CD4-positive, alpha-beta T cell (primary cell): Measurements from ENCODE around the gene RIC8B. TPM values are rescaled to one million over a fixed set of nuclear protein-coding genes. Genes with fewer than 3 reads are reported as not detected.

Source experiments
- ATAC-seq: fragments of 200-7000 bp; cut with Tn5 transposase; one replicate; pipeline ENCODE4 v1.10.0; 2022; ENCODE audit warnings: mild to moderate bottlenecking; ENCODE audit not compliant: poor library complexity
- CTCF ChIA-PET: fragments of 350-600 bp; sonication (Branson Sonifier 250); formaldehyde crosslinking; loops from one replicate; lab custom pipeline; 2021; ENCODE audit warnings: antibody characterized with exemption, inconsistent platforms; lab: Charles Lee
- POLR2A ChIA-PET: fragments of 350-600 bp; sonication (Branson Sonifier 250); formaldehyde crosslinking; loops from one replicate; lab custom pipeline; 2021; ENCODE audit warnings: antibody characterized with exemption, inconsistent platforms; lab: Charles Lee
- DNase-seq, 14 experiments: peaks; one replicate each; pipeline ENCODE4 v3.0.0-alpha.2; 2013 to 2020; ENCODE audit warnings: mixed read lengths in 2 of 14
- H3K27ac ChIP-seq, 2 donors: one replicate each; pipeline versions ENCODE4 v1.5.1 to v1.7.0; 2013; ENCODE audit warnings: low read length in 2 of 2, low read depth in 1 of 2, mild to moderate bottlenecking in 1 of 2
- H3K27me3 ChIP-seq, 2 experiments: 1 replicate in 1 of 2; 2 replicates in 1 of 2; pipeline versions ENCODE4 v1.6.1 to v1.7.0; 2013; ENCODE audit warnings: low read length in 2 of 2, control low read depth in 1 of 2, mild to moderate bottlenecking in 1 of 2, moderate library complexity in 1 of 2; ENCODE audit not compliant: insufficient read depth in 2 of 2, control insufficient read depth in 1 of 2
- H3K36me3 ChIP-seq: one replicate; pipeline ENCODE4 v1.6.1; 2013; ENCODE audit warnings: low read length, control low read depth; ENCODE audit not compliant: insufficient read depth
- H3K4me1 ChIP-seq: one replicate; pipeline ENCODE4 v1.6.1; 2013; ENCODE audit warnings: low read length, control low read depth; ENCODE audit not compliant: insufficient read depth
- H3K4me3 ChIP-seq: one replicate; pipeline ENCODE4 v1.5.1; 2013; ENCODE audit warnings: mild to moderate bottlenecking, low read length, moderate library complexity
- H3K9me3 ChIP-seq, 2 experiments: 1 replicate in 1 of 2; 2 replicates in 1 of 2; pipeline versions ENCODE4 v1.6.1 to v1.7.0; 2013; ENCODE audit warnings: low read length in 2 of 2, mild to moderate bottlenecking in 2 of 2, control low read depth in 1 of 2, moderate library complexity in 1 of 2; ENCODE audit not compliant: control insufficient read depth in 1 of 2, insufficient read depth in 1 of 2
- H3K27ac Mint-ChIP-seq: one replicate; pipeline ENCODE4 v1.8.0; 2020; ENCODE audit warnings: mixed read lengths
- H3K27me3 Mint-ChIP-seq: one replicate; pipeline ENCODE4 v1.8.0; 2021; ENCODE audit warnings: mixed read lengths
- H3K36me3 Mint-ChIP-seq: one replicate; pipeline ENCODE4 v1.8.0; 2021; ENCODE audit warnings: low read depth, mixed read lengths
- H3K4me1 Mint-ChIP-seq: one replicate; pipeline ENCODE4 v1.8.0; 2021; ENCODE audit warnings: low read depth, mixed read lengths
- H3K4me3 Mint-ChIP-seq: one replicate; pipeline ENCODE4 v1.8.0; 2020; ENCODE audit warnings: mild to moderate bottlenecking, mixed read lengths
- H3K9me3 Mint-ChIP-seq: one replicate; pipeline ENCODE4 v1.8.0; 2020; ENCODE audit warnings: mixed read lengths
- intact Hi-C, 2 experiments: fragments of 100-400 bp; cut with DNase I in 1 of 2; cut with micrococcal nuclease in 1 of 2; formaldehyde crosslinking; loops; one replicate each; pipeline versions ENCODE4 v1.15.1 to v1.9.0; 2023 to 2025; cut with DNase I, micrococcal nuclease
- total RNA-seq, 174 experiments: library from RNA in 2 of 174; stranded (reverse) in 2 of 174; gene quantifications; one replicate each; pipeline ENCODE4 v1.2.3 and lab custom pipeline; 2021 to 2026
- TF ChIP-seq, protein P1 (sequence below): fragments of 200-600 bp; IDR thresholded peaks from one replicate; pipeline ENCODE4 v1.8.0; 2022; ENCODE audit warnings: antibody characterized with exemption, mild to moderate bottlenecking

Gene RIC8B
- total RNA-seq, 2 experiments from 2014 or later: 5.5 to 9.0 TPM

DNA sequence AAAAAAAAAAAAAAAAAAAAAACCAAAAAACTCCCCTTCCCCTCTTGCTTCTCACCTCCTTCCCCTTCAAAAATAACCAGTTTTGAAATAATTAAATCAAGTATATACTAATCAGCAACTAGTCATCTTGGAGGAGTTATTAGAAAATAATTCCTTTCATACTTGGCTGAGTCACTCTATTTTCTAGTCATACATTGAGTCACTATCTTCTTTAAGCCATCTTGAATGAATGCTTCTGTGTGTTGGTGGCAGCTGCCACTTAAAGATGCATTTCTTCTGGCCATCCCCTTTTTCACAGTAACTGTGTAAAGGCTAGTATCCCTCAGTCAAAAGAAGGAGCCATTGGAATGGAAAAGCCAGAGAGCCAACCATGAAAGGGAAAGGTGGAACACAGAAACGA, 97.0 kb downstream of the RIC8B start:
- intact Hi-C loops: no loop called here
- Histone ChIP-seq H3K4me1 (no peaks in the 10 kb centered on the region), H3K27ac (no peak overlapping the region), H3K4me3 (no peak overlapping the region), H3K36me3 (peaks cover 19% of the 10 kb centered on the region), H3K9me3 (no peaks in the 10 kb centered on the region), H3K27me3 (no peaks in the 10 kb centered on the region)
- POLR2A ChIA-PET: no interaction called here
- Mint-ChIP-seq H3K9me3 (no peaks in the 10 kb centered on the region), H3K4me3 (no peak overlapping the region), H3K36me3 (peaks cover 65% of the 10 kb centered on the region), H3K27me3 (no peaks in the 10 kb centered on the region), H3K27ac (no peak overlapping the region), H3K4me1 (no peaks in the 10 kb centered on the region)
- ATAC-seq (no peak), DNase-seq (no peak)
- TF ChIP-seq, protein P1, sequence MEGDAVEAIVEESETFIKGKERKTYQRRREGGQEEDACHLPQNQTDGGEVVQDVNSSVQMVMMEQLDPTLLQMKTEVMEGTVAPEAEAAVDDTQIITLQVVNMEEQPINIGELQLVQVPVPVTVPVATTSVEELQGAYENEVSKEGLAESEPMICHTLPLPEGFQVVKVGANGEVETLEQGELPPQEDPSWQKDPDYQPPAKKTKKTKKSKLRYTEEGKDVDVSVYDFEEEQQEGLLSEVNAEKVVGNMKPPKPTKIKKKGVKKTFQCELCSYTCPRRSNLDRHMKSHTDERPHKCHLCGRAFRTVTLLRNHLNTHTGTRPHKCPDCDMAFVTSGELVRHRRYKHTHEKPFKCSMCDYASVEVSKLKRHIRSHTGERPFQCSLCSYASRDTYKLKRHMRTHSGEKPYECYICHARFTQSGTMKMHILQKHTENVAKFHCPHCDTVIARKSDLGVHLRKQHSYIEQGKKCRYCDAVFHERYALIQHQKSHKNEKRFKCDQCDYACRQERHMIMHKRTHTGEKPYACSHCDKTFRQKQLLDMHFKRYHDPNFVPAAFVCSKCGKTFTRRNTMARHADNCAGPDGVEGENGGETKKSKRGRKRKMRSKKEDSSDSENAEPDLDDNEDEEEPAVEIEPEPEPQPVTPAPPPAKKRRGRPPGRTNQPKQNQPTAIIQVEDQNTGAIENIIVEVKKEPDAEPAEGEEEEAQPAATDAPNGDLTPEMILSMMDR: no peak
- CTCF ChIA-PET: no interaction called here

DNA sequence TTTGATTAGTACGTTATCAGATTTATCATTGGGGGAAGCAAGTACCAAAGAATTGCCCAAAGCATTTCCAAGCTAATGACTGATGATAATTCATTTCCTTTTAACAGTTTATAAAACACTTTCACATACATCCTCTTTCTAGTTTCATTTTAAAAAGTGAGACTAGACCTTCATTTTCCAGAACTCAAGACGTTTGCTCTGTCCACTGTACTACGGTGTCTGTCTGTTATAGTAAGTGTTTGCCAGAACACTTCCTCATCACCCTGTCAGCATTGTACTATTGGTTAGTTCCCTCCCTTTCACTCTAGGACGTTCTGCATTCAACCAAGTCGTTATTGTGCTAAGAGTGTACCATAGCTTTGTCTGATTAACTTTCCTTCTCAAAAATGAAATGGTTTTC, 99.5 kb downstream of the RIC8B start:
- no peaks in the 10 kb centered on the region for H3K4me1 ChIP-seq
- no peaks in the 10 kb centered on the region for H3K4me1 Mint-ChIP-seq
- ATAC-seq: no peak
- H3K27me3 Mint-ChIP-seq: no peaks in the 10 kb centered on the region
- ChIA-PET CTCF (interaction anchor here (0.6 kb wide), 1 partner anchor 8 kb away, joined by 3 read pairs; no protein-coding TSS in a partner anchor), POLR2A (no interaction called here)
- no peak overlapping the region for H3K4me3 Mint-ChIP-seq
- peaks cover 19% of the 10 kb centered on the region for H3K36me3 ChIP-seq
- H3K9me3 Mint-ChIP-seq: no peaks in the 10 kb centered on the region
- no peak overlapping the region for H3K27ac ChIP-seq
- TF ChIP-seq, protein P1: no peak
- no peak for DNase-seq
- intact Hi-C loops: loop anchor here in 1 of 2 experiments (2.0 kb wide), 1 partner anchor 19 kb away; no protein-coding TSS in a partner anchor
- no peak overlapping the region for H3K27ac Mint-ChIP-seq
- H3K27me3 ChIP-seq: no peaks in the 10 kb centered on the region
- no peaks in the 10 kb centered on the region for H3K9me3 ChIP-seq
- no peak overlapping the region for H3K4me3 ChIP-seq
- H3K36me3 Mint-ChIP-seq: peaks cover 63% of the 10 kb centered on the region

DNA sequence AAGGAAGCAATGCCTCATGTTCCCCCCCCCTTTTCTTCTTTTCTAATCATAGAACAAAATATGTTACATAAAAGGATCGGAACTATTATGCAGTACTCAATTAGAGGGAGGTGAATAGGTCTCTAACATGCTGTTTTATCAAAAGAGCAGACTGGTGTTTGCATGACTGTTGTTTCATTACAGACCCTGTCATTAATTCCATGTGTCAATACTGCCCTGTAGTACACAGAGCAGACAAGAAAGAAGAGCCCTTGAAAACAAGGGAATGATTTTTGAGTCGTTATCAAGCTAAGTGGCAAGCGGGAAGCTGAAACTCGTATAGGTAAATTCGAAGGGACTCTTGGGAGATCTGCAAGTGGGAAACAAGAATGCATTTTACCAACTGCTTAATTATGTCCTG, 104.3 kb downstream of the RIC8B start:
- Histone ChIP-seq H3K9me3 (no peaks in the 10 kb centered on the region), H3K27me3 (no peaks in the 10 kb centered on the region), H3K4me1 (no peaks in the 10 kb centered on the region), H3K36me3 (peaks cover 43% of the 10 kb centered on the region), H3K27ac (no peak overlapping the region), H3K4me3 (no peak overlapping the region)
- no peaks in the 10 kb centered on the region for H3K4me1 Mint-ChIP-seq
- DNase-seq (no peak), ATAC-seq (no peak)
- H3K27ac Mint-ChIP-seq: no peak overlapping the region
- intact Hi-C loops: no loop called here
- peaks cover 72% of the 10 kb centered on the region for H3K36me3 Mint-ChIP-seq
- H3K4me3 Mint-ChIP-seq: no peak overlapping the region
- TF ChIP-seq, protein P1: no peak
- POLR2A ChIA-PET: no interaction called here
- CTCF ChIA-PET: no interaction called here
- no peaks in the 10 kb centered on the region for H3K9me3 Mint-ChIP-seq
- no peaks in the 10 kb centered on the region for H3K27me3 Mint-ChIP-seq
